Measurements from ENCODE around the gene ATP5PO.

DNA sequence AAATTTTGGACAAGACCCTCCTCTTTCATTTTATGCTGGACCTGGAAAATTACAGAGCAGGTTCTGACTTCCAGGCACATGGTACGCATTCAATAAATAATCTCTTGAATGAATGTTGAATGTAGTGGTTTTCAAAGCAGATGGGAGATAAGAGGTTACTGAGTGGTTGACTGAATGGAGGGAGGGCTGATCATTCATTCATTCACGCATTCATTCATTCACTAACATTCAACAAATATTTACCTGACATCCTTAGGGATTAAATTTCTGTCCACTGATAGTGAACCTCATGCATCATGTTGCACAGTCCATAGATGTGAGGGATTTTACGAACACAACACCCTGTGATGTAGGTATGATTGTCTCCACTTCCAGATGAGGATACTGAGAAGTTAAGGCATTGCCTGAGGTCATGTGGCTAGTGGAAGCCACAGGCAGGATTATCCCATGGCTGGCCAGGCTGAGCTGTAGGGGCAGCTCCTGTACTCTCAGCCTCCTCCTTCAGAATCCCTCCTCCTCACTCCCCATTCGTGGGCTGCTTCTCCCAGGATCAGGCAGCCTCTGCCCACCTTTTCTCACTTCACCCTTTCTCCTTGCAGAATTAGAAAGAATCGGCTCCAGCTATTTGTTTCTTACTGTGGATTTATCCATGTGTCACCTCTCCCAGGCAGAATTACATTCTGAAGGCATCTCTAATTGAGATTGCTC lies 48.4 kb upstream of the ATP5PO start:
- TF ChIP-seq POLR2AphosphoS5 (IDR thresholded peaks at IDR 0.05; ENCODE audit: borderline replicate concordance, low read depth, low read length) (no peak), EZH2 (IDR thresholded peaks at IDR 0.05) (no peak)
